Lower leg skin (tissue), 4 donors: ENCODE data around the gene SERPINA10. TPM values are rescaled to one million over a fixed set of nuclear protein-coding genes. Genes with fewer than 3 reads are reported as not detected.

Experiments used
- DNase-seq, 2 donors: peaks; one replicate each; pipeline ENCODE4 v3.0.0-alpha.2; 2019; ENCODE audit warnings: low spot score in 2 of 2
- H3K4me3 ChIP-seq: fragments of 200-600 bp; sonication (generic); 2 replicates; pipeline ENCODE4 v1.5.1; 2017; ENCODE audit warnings: mild to moderate bottlenecking, low read depth; ENCODE audit not compliant: poor library complexity, severe bottlenecking
- CTCF ChIP-seq, 3 donors: fragments of 450-650 bp; IDR thresholded peaks; one replicate each; pipeline ENCODE4 v1.5.1; 2016; ENCODE audit warnings: antibody characterized with exemption in 3 of 3, mild to moderate bottlenecking in 3 of 3, moderate library complexity in 2 of 3
- POLR2A ChIP-seq, 2 donors: fragments of 450-650 bp; IDR thresholded peaks; one replicate each; pipeline ENCODE4 v1.6.1; 2016 to 2017; ENCODE audit warnings: antibody characterized with exemption in 2 of 2, mild to moderate bottlenecking in 1 of 2, moderate library complexity in 1 of 2
- WGBS, 2 donors: methylation state at CpG; one replicate each; pipeline ENCODE4 v1.1.5; 2018; 5-methylcytosine and 5-hydroxymethylcytosine counted together
- intact Hi-C: fragments of 100-400 bp; cut with DNase I; formaldehyde crosslinking; loops from one replicate; pipeline ENCODE4 v1.15.0; 2023; ENCODE audit warnings: low total_unique reads
- total RNA-seq, 4 donors: library from RNA; depleted of rRNA; stranded (reverse); fragments of >200 nt; gene quantifications; one replicate each; pipeline ENCODE4 v1.1.0, GENCODE V29; 2016

The SERPINA10 gene
- total RNA-seq, 4 donors from 2014 or later = not detected

- WGBS, 2 donors = 43 to 65% methylated on average over 5 of the region's 5 CpGs
- TF ChIP-seq CTCF (IDR thresholded peaks at IDR 0.05) (no peak), POLR2A (IDR thresholded peaks at IDR 0.05) (no peak)
- no peak for DNase-seq
- intact Hi-C loops = no loop called here
- H3K4me3 ChIP-seq = no peak overlapping the region
Observed at GRCh38 chr14:94320243-94320642, 27.2 kb upstream of the SERPINA10 start.

DNA sequence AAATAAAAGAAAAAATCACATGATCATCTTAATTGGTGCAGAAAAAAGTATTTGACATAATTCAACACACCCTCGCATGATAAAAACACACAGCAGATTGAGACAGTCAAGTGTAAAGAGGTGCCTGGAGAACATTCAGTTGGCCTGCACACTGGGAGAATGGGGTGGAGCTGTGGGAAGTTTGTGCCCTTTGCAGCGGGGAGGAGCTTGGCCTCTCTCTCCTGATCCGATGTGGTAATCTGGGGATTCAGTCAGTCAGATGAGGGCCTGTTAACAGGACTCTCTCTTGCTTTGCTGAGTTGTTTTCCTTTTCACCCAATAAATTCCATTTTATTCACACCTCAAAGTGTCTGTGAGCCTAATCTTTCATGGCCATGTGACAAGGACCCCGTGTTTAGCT lies 24.2 kb upstream of the SERPINA10 start:
- 35% methylated on average over 4 of the region's 4 CpGs for WGBS, 2 donors
- DNase-seq = peak in 1 of 2 donors; percentile 75

DNA sequence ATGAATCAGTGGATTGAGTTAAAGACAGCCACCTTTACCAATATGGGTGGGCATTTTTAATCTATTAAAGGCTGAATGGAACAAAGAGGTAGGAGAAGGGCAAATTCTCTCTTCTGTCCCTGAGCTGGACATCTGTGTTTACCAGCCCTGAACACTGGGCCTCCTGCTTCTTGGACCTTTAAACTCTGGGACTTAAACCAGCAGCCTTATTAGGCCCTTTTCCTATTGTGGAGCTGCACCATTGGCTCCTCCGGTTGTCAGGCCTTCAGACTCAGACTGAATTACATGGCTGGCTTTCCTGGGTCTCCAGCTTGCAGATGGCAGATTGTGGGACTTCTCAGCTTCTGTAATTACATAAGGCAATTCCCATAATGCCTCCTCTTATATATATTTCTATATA lies 23.6 kb upstream of the SERPINA10 start:
- TF ChIP-seq CTCF (IDR thresholded peaks at IDR 0.05) (no peak), POLR2A (IDR thresholded peaks at IDR 0.05) (no peak)
- intact Hi-C loops = no loop called here
- WGBS, 2 donors = 80 to 100% methylated on average over 1 of the region's 1 CpG
- no peak for DNase-seq
- H3K4me3 ChIP-seq = no peak overlapping the region

More for the DNA sequence above, 24.2 kb upstream of the SERPINA10 start:
- no peak for TF ChIP-seq POLR2A (IDR thresholded peaks at IDR 0.05)
- TF ChIP-seq CTCF (IDR thresholded peaks at IDR 0.05) = no peak
- intact Hi-C loops = no loop called here
- no peak overlapping the region for H3K4me3 ChIP-seq

DNA sequence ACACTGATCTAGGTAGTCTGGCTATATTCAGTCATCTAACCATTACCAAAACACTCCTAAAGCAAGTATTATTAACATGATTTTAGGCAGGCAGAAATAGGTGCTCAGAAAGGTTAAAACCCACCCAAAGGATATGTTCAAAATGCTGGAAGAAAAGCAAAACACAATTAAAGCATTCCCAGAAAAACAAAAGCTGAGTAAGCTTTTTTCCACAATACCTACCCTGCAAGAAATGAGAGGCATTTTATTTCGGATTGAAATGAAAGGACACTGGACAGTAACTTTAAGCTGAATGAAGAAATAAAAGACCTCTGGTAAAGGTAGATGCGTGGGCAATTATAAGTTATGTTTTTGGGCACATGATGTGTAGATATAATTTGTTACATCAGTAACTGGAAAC lies 21.8 kb upstream of the SERPINA10 start:
- DNase-seq = no peak
- intact Hi-C loops = no loop called here
- no peak for TF ChIP-seq POLR2A (IDR thresholded peaks at IDR 0.05)
- TF ChIP-seq CTCF (IDR thresholded peaks at IDR 0.05) = no peak
- 88 to 89% methylated on average over 2 of the region's 2 CpGs for WGBS, 2 donors
- no peak overlapping the region for H3K4me3 ChIP-seq

DNA sequence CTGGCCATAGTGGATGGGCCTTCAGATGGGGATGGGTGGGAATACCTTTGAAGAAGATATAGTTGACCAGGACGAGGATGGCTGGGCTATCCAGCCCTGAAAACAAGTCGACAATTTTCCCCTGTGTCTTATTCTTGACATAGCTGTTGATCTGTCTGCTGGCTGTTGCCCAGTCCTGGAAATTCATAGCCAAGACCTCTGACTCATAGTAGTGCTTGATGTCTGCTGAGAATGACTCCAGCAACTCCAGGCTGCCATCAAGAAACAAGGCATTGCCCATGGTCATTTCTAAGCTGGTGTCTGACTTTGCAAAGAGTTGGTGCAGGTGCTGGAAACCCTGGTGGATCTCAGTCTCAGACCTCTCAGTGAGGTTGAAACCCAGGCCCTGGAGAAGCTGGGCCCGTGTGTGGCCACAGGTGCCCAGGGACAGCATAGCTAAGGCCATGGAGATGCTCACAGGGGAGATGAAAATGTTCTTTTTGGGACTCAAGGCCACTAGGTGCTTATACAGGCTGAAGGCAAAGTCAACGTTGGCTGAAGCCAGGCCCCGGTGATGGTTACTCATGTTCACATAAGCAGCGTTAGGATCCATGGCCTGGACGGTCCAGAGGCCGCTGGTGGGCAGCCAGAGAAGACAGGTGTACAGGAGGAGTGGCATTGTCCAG lies 21.1 kb upstream of the SERPINA10 start:
- intact Hi-C loops = no loop called here
- 76 to 77% methylated on average over 8 of the region's 8 CpGs for WGBS, 2 donors
- peak in 1 of 2 donors; percentile 75 for DNase-seq
- no peak overlapping the region for H3K4me3 ChIP-seq
- TF ChIP-seq POLR2A (IDR thresholded peaks at IDR 0.05) (no peak), CTCF (IDR thresholded peaks at IDR 0.05) (no peak)
